K562 (cell line): ENCODE measurements around the gene PCDH1.

Source experiments
- CREB1 ChIP-seq, 2 experiments: sonication (generic) in 1 of 2; formaldehyde crosslinking in 1 of 2; IDR thresholded peaks; 2 replicates each; pipeline versions ENCODE4 v1.6.1 to v1.8.0; 2012 to 2022; ENCODE audit warnings: inconsistent platforms in 1 of 2, mild to moderate bottlenecking in 1 of 2, missing genetic modification reagents in 1 of 2, moderate library complexity in 1 of 2
- CTCF ChIP-seq, 3 experiments: IDR thresholded peaks in 2 of 3; conservative IDR thresholded peaks in 1 of 3; 2 replicates each; pipeline ENCODE4 v1.5.1; 2011 to 2012; ENCODE audit warnings: low read length in 3 of 3, mild to moderate bottlenecking in 3 of 3, control low read depth in 2 of 3, improper control_type of control experiment in 1 of 3, inconsistent platforms in 1 of 3, low read depth in 1 of 3, mixed read lengths in 1 of 3, moderate library complexity in 1 of 3; ENCODE audit not compliant: insufficient read depth in 2 of 3
- HOMEZ ChIP-seq: fragments of 250-450 bp; sonication (Bioruptor Pico); IDR thresholded peaks from 2 replicates; pipeline ENCODE4 v1.4.0; 2020; ENCODE audit warnings: mild to moderate bottlenecking, moderate library complexity
- MYC ChIP-seq, 2 experiments: fragments of 250-450 bp in 1 of 2; sonication (Bioruptor Pico) in 1 of 2; IDR thresholded peaks; 2 replicates each; pipeline versions ENCODE4 v1.5.1 to v1.6.1; 2012 to 2021; ENCODE audit warnings: low read depth in 2 of 2, borderline replicate concordance in 1 of 2, improper control_type of control experiment in 1 of 2, low read length in 1 of 2, mild to moderate bottlenecking in 1 of 2, moderate library complexity in 1 of 2
- NBN ChIP-seq: fragments of 450-650 bp; IDR thresholded peaks from 2 replicates; pipeline ENCODE4 v1.6.1; 2016; ENCODE audit warnings: low read depth, mild to moderate bottlenecking
- POLR2AphosphoS5 ChIP-seq: IDR thresholded peaks from 2 replicates; pipeline ENCODE4 v1.6.1; 2011; ENCODE audit warnings: mild to moderate bottlenecking, low read depth, low read length, moderate library complexity; ENCODE audit not compliant: control insufficient read depth, insufficient read depth
- PTRF ChIP-seq: fragments of 450-650 bp; IDR thresholded peaks from 2 replicates; pipeline ENCODE4 v1.6.1; 2016; ENCODE audit warnings: mild to moderate bottlenecking, missing genetic modification characterization, missing compliant biosample characterization
- RAD51 ChIP-seq: fragments of 450-650 bp; IDR thresholded peaks from 2 replicates; pipeline ENCODE4 v1.7.1; 2016; ENCODE audit warnings: low read depth, mild to moderate bottlenecking, borderline replicate concordance
- SNRNP70 ChIP-seq: fragments of 200-400 bp; formaldehyde crosslinking; optimal IDR thresholded peaks from 2 replicates; pipeline ENCODE3; 2017; ENCODE audit warnings: low read depth, low read length
- TAF1 ChIP-seq: IDR thresholded peaks from 2 replicates; pipeline ENCODE4 v1.6.1; 2011; ENCODE audit warnings: mild to moderate bottlenecking, low read length, moderate library complexity; ENCODE audit not compliant: insufficient read depth, control insufficient read depth, severe bottlenecking; ENCODE audit errors: extremely low read depth
- TBP ChIP-seq: optimal IDR thresholded peaks from 2 replicates; pipeline ENCODE3; 2011; ENCODE audit warnings: low read depth, low read length, improper control_type of control experiment
- ZNF121 ChIP-seq: sonication (generic); formaldehyde crosslinking; conservative IDR thresholded peaks from 2 replicates; pipeline ENCODE4 v1.8.0; 2022; ENCODE audit warnings: missing genetic modification reagents
- TF ChIP-seq, protein P1 (sequence below): sonication (generic); formaldehyde crosslinking; IDR thresholded peaks from 2 replicates; pipeline ENCODE4 v1.9.0; 2022; ENCODE audit warnings: mild to moderate bottlenecking, missing genetic modification reagents

GRCh38 chr5:141815051-141815795 is 63.0 kb downstream of the PCDH1 start:
- TF ChIP-seq CTCF (IDR thresholded peaks at IDR 0.05 in 2 of 3, conservative IDR thresholded peaks at IDR 0.05 in 1 of 3; ENCODE audit: insufficient read depth in 2 of 3, low read depth in 1 of 3, low read length in 3 of 3) (no peak), RAD51 (no peak), SNRNP70 (no peak), PTRF (tag) (no peak), CREB1 (IDR thresholded peaks at IDR 0.05) (no peak), CREB1 (CRISPR knock-in tag; IDR thresholded peaks at IDR 0.05) (no peak), TBP (no peak), TAF1 (no peak), ZNF121 (CRISPR knock-in tag) (no peak), POLR2AphosphoS5 (no peak), NBN (no peak), MYC (IDR thresholded peaks at IDR 0.05; ENCODE audit: low read depth, low read length) (no peak), MYC (CRISPR knock-in tag; IDR thresholded peaks at IDR 0.05; ENCODE audit: borderline replicate concordance, low read depth) (no peak), HOMEZ (CRISPR knock-in tag) (no peak)
- TF ChIP-seq, protein P1, sequence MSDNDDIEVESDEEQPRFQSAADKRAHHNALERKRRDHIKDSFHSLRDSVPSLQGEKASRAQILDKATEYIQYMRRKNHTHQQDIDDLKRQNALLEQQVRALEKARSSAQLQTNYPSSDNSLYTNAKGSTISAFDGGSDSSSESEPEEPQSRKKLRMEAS (CRISPR knock-in tag) = no peak
